GM12864 (cell line): Measurements from ENCODE around the gene ANO10.
A peak's percentile ranks its signal among the peaks of the same experiment; 100 is the strongest.

Source experiments
- DNase-seq: peaks from one replicate; pipeline ENCODE4 v3.0.0-alpha.2; 2011; ENCODE audit warnings: low read depth
- H3K4me3 ChIP-seq: 2 replicates; pipeline ENCODE4 v1.5.1; 2011; ENCODE audit warnings: mild to moderate bottlenecking, low read depth, low read length, control low read depth
- TF ChIP-seq, protein P1 (sequence below): IDR thresholded peaks from 2 replicates; pipeline ENCODE4 v1.5.1; 2011; ENCODE audit warnings: low read depth, mild to moderate bottlenecking, moderate library complexity, low read length, control low read depth, inconsistent platforms; ENCODE audit errors: missing control alignments

The ANO10 gene

DNA sequence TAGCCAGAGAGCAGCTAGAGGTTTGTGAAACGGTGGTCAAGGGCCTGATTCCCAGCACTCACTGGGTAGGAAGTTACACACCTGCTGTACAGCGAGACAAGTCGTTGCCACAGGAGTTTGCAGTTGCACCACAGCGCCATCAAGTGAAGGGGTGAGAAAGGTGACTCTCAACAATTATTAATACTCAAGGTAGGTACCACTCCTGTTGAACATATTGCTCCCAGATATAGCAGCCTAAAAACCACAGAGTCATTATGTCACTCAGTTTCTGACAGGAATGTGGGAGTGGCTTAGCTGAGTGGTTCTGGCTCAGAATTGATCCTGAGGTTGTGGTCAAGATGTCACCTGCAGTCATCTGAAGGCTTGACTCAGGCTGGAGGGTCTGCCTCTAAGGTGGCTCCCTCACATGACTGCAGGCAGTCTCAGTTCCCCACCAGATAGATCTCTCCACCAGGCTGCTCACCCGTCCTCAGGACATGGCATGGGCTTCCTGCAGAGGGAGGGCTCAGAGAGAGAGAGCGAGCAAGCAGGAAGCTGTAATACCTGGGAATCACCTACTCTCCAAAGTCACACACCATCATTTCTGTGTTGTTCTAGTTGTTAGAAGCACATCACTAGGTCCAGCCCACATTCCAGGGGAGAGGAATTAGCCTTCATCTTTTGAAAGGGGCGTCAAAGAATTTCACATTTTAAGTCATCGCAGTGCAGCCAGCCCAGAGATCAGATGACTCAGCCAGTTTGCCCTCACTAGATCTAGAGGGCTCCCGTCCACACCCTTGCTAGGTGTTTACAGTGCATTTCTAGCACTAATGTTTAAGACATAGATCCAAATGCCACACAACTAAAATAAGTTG is 17.0 kb upstream of the ANO10 start:
- H3K4me3 ChIP-seq = no peak overlapping the region
- TF ChIP-seq, protein P1, sequence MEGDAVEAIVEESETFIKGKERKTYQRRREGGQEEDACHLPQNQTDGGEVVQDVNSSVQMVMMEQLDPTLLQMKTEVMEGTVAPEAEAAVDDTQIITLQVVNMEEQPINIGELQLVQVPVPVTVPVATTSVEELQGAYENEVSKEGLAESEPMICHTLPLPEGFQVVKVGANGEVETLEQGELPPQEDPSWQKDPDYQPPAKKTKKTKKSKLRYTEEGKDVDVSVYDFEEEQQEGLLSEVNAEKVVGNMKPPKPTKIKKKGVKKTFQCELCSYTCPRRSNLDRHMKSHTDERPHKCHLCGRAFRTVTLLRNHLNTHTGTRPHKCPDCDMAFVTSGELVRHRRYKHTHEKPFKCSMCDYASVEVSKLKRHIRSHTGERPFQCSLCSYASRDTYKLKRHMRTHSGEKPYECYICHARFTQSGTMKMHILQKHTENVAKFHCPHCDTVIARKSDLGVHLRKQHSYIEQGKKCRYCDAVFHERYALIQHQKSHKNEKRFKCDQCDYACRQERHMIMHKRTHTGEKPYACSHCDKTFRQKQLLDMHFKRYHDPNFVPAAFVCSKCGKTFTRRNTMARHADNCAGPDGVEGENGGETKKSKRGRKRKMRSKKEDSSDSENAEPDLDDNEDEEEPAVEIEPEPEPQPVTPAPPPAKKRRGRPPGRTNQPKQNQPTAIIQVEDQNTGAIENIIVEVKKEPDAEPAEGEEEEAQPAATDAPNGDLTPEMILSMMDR = peak; percentile 51
- no peak for DNase-seq

DNA sequence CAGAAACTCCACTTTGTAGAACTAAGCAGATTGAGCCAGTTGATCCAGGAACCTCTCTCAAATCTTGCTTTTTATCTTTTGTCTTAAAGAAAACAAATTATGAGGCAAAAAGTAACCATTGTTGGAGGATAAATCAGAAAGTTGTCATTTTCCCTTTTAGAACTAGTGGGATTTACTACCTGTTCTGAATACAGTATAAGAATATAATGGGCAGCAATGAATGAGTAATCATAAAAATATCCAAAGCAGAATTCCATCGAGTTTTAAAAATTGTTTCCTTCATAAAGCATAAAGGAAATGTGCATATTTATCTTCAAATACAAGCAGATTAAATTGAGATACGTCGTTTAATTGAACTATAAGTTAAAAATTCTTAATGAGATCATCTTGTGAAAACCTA is 15.9 kb upstream of the ANO10 start:
- DNase-seq = no peak
- TF ChIP-seq, protein P1 = no peak
- no peak overlapping the region for H3K4me3 ChIP-seq

DNA sequence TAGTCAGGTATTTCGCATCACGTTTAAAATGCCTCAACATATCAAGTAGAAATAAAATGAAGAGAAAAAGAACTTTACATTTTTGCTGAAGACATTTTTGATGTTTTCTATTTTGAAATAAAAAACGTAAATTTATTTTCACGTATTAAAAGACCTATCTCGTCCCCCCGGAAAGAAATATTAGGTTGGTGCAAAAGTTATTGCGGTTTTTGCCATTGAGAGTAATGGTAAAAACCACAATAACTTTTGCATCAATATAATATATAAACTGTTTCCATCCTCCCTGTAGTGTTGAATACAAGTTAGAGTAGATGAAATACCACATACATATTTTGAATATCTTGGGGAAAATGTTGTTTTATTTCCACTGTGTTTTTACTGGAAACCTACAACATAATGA is 11.2 kb upstream of the ANO10 start:
- no peak overlapping the region for H3K4me3 ChIP-seq
- TF ChIP-seq, protein P1 = no peak
- no peak for DNase-seq

DNA sequence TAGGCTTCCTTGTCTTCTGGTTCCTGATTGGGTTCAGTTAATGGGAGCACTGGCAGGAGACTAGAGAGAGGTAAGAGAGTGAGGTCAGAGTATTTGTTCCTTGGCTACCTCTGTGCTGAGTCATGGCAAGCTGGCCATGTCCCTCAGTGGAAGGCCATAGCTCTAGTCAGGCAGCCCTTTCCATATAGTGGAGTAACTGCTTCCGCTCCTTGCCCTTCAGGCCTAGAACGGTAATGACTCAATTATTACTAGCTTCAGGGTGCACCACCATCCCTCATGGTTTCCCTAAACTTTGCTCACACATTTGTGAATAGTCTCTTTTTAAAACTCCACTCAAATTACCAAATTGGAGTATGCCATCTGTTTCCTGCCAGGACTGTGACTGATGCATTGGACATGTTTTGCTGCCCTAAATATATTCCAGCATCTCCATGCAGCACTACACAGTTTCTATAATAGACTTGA is 10.5 kb upstream of the ANO10 start:
- no peak for DNase-seq
- TF ChIP-seq, protein P1 = no peak
- no peak overlapping the region for H3K4me3 ChIP-seq

DNA sequence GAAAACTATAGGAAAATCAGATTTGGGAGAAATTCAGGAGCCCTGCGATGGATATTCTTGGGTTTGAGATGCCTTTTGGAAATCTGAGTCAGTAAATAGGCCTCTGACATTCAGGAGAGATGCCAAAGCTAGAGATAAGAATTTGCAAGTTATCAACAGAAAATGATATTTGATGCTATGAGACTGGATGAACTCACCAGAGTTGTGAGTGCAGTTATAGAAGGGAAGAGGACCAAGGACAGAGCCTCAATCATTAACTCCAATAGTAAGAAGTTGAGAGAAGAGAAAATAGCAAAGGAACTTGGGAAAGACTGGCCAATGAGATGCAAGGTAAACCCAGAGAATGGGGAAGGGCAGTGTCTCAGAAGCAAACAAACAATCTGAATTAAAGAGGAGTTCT is 7.9 kb upstream of the ANO10 start:
- TF ChIP-seq, protein P1 = no peak
- H3K4me3 ChIP-seq = no peak overlapping the region
- no peak for DNase-seq

DNA sequence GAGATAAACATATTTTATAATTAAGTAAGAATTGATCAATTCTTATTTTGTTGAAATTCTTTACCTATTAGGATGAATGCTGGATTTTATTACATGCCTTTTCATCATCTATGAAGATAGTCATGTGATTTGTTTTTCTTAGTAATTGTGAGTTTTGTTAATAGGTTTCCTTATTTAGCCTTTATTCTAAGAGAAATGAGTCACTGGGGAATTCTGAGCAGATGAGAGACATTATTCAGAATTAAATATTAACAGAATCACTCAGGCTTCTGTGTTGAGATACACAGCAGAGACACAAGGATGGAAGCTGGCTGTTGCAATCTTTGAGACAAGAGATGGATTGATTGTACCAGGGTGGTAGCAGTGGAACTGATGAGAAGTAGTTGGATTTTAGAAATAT is 7.4 kb upstream of the ANO10 start:
- no peak overlapping the region for H3K4me3 ChIP-seq
- TF ChIP-seq, protein P1 = no peak
- DNase-seq = no peak

DNA sequence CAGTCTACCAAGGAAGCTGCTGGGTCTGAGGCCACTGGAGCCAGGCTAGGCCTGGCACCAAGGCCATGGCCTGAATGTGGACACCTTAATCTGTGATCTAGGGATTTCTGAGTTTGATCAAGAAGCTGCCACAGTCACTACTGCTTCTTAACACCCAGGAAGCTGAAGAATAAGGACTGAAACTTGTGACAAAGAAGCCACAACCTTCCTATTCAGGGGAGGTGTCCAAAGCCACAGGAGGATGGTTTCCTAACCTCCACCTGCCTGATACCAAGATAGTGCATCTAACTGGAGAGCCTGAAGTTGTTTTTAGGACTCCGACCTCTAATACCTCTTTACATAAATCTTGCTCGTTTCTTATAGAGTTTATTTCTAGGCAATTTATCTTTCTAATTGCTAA is 5.5 kb upstream of the ANO10 start:
- no peak for DNase-seq
- no peak overlapping the region for H3K4me3 ChIP-seq
- TF ChIP-seq, protein P1 = no peak
